Measurements from ENCODE around the gene ACRBP. TPM values are rescaled to one million over a fixed set of nuclear protein-coding genes. Genes with fewer than 3 reads are reported as not detected.

ACRBP gene
- total RNA-seq, 4 donors from 2014 or later = 0.27 to 0.71 (median 0.65) TPM; not detected in 1

- Histone ChIP-seq H3K4me3 (no peak overlapping the region), H3K4me1 (no peaks in the 10 kb centered on the region), H3K27me3 (peaks cover 0 to 3% (median 0%) of the 10 kb centered on the region in 3 donors), H3K27ac (no peak overlapping the region), H3K9me3 (no peaks in the 10 kb centered on the region), H3K36me3 (no peaks in the 10 kb centered on the region)
- no peak for DNase-seq
- in situ Hi-C loops (cut with MboI; ENCODE audit: low sequenced_read_pairs in 4 of 4) = no loop called here
- no peak for ATAC-seq
- TF ChIP-seq CTCF (IDR thresholded peaks at IDR 0.05 in 4 of 5, conservative IDR thresholded peaks at IDR 0.05 in 1 of 5) = no peak
- TF ChIP-seq POLR2A (IDR thresholded peaks at IDR 0.05) = no peak
- intact Hi-C loops (cut with DNase I; ENCODE audit: low total_unique reads) = no loop called here
Observed at GRCh38 chr12:6641131-6641530, 6.1 kb downstream of the ACRBP start.

DNA sequence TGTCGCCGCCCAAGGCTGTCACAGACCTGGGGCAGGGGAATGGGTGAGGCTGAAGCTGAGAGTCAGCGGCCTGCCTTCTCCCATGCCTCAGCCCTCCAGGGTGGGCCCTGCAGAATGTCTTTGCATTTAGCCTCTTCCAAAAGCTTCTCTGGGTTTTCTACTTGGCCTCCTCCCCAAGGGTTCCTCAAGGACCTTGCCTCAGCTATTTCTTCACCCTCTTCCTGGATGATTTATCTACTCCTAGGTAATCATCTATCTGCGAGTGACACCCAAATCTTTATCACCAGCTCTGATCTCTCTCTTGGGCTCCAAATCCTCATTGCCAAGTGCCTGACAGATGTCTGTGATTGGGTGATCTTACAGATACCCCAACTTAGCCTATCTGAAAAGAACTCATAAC, 6.7 kb downstream of the ACRBP start:
- DNase-seq (no peak), ATAC-seq (no peak)
- no peaks in the 10 kb centered on the region for H3K4me1 ChIP-seq
- no peak overlapping the region for H3K4me3 ChIP-seq
- TF ChIP-seq CTCF (IDR thresholded peaks at IDR 0.05 in 4 of 5, conservative IDR thresholded peaks at IDR 0.05 in 1 of 5) = no peak
- no peak for TF ChIP-seq POLR2A (IDR thresholded peaks at IDR 0.05)
- intact Hi-C loops (cut with DNase I; ENCODE audit: low total_unique reads) = no loop called here
- in situ Hi-C loops (cut with MboI; ENCODE audit: low sequenced_read_pairs in 4 of 4) = no loop called here
- H3K27me3 ChIP-seq = peaks cover 0 to 3% (median 0%) of the 10 kb centered on the region in 3 donors
- no peaks in the 10 kb centered on the region for H3K9me3 ChIP-seq
- H3K36me3 ChIP-seq = no peaks in the 10 kb centered on the region
- H3K27ac ChIP-seq = no peak overlapping the region

- DNase-seq (no peak), ATAC-seq (no peak)
- Histone ChIP-seq H3K4me3 (no peak overlapping the region), H3K27ac (no peak overlapping the region), H3K27me3 (no peaks in the 10 kb centered on the region), H3K9me3 (no peaks in the 10 kb centered on the region), H3K36me3 (no peaks in the 10 kb centered on the region), H3K4me1 (no peaks in the 10 kb centered on the region)
- intact Hi-C loops (cut with DNase I; ENCODE audit: low total_unique reads) = no loop called here
- no peak for TF ChIP-seq POLR2A (IDR thresholded peaks at IDR 0.05)
- no peak for TF ChIP-seq CTCF (IDR thresholded peaks at IDR 0.05 in 4 of 5, conservative IDR thresholded peaks at IDR 0.05 in 1 of 5)
- in situ Hi-C loops (cut with MboI; ENCODE audit: low sequenced_read_pairs in 4 of 4) = no loop called here
Observed at GRCh38 chr12:6639151-6639801, 8.0 kb downstream of the ACRBP start.

GRCh38 chr12:6638305-6638704, 8.9 kb downstream of the ACRBP start:
- intact Hi-C loops (cut with DNase I; ENCODE audit: low total_unique reads) = no loop called here
- DNase-seq (peak in 1 of 2 donors; percentile 27), ATAC-seq (no peak)
- Histone ChIP-seq H3K4me3 (no peak overlapping the region), H3K27me3 (no peaks in the 10 kb centered on the region), H3K36me3 (no peaks in the 10 kb centered on the region), H3K9me3 (no peaks in the 10 kb centered on the region), H3K27ac (no peak overlapping the region), H3K4me1 (no peaks in the 10 kb centered on the region)
- in situ Hi-C loops (cut with MboI; ENCODE audit: low sequenced_read_pairs in 4 of 4) = no loop called here
- TF ChIP-seq POLR2A (IDR thresholded peaks at IDR 0.05) (no peak), CTCF (IDR thresholded peaks at IDR 0.05 in 4 of 5, conservative IDR thresholded peaks at IDR 0.05 in 1 of 5) (no peak)
